Raji (cell line): ENCODE results near the gene MRPL50.
"Not testable (repeated sequence)": the region's sequence is repeated elsewhere in the genome, so short reads cannot be mapped to it uniquely, and the experiment has no call there.

Experiments used
- POLR2A ChIP-seq: IDR thresholded peaks from 2 replicates; pipeline ENCODE4 v1.6.1; 2011; ENCODE audit warnings: low read depth, low read length, control low read depth; ENCODE audit not compliant: insufficient read depth

Gene MRPL50

GRCh38 chr9:101397746-101398067, 711 bp downstream of the MRPL50 start:
- TF ChIP-seq POLR2A, result no peak

- TF ChIP-seq POLR2A, result no peak
Measured at GRCh38 chr9:101394687-101395086, 3.7 kb downstream of the MRPL50 start.

DNA sequence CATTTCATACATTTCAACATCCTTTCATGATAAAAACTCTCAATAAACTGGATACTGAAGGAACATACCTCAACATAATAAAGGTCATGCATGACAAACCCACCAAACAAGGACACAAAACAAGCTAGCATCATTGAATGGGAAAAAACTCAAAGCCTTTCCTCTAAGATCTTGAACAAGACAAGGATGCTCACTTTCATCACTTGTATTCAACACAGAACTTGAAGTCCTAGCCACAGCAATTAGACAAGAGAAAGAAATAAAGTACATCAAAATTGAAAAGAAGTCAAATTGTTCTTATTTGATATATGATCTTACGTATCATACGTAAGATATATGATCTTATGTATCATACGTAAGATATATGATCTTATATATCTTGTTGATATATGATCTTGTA, 5.3 kb downstream of the MRPL50 start:
- no peak for TF ChIP-seq POLR2A

DNA sequence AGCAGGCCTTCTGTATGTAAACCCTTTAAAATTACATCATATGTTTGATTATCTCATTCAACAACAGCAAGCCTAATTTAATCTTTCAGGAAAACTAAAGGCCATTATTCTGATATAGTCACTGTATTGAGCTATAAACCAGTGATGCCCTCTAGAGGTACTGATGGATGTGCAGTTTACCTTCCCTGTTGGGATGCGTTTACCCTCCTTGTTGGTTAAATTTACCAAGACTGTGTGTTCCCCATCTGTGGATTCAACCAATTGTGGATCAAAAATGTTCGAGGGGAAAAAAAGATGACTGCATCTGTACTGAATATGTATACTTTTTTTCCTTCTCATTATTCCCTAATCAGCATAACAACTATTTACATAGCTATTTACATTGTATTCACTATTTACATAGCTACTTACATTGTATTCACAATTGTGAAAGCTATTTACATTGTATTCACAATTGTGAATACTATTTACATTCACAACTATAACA, 9.9 kb downstream of the MRPL50 start:
- TF ChIP-seq POLR2A, result no peak

- no peak for TF ChIP-seq POLR2A
Measured at GRCh38 chr9:101387871-101388506, 10.4 kb downstream of the MRPL50 start.

- not testable (repeated sequence) for TF ChIP-seq POLR2A
Measured at GRCh38 chr9:101384873-101385536, 13.4 kb downstream of the MRPL50 start, which contains the start of gene BAAT. BAAT (minus strand) TSS chr9:101385006; CDS start chr9:101371404, 13,602 bp downstream.

DNA sequence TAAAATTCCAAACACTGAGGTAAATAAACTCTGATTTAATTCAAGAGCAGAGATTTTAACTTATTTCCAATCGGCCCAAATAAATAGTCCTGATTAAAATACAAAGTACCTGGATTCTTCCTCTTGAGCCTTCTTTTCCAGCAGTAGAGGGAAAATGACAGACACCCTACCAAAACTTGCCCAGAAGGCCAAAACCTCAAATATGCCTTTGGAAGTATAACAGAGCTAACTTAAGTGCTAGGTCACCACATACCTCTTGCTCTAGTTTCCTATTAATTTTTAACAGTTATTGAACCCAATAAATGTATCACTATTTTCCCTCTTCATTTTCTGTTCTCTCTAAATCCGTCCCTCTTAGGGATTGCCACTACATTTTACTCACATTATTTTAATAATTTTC, 15.1 kb downstream of the MRPL50 start:
- TF ChIP-seq POLR2A, result no peak

GRCh38 chr9:101381833-101382342, 16.5 kb downstream of the MRPL50 start:
- TF ChIP-seq POLR2A, result no peak

GRCh38 chr9:101381118-101381517, 17.3 kb downstream of the MRPL50 start:
- no peak for TF ChIP-seq POLR2A

DNA sequence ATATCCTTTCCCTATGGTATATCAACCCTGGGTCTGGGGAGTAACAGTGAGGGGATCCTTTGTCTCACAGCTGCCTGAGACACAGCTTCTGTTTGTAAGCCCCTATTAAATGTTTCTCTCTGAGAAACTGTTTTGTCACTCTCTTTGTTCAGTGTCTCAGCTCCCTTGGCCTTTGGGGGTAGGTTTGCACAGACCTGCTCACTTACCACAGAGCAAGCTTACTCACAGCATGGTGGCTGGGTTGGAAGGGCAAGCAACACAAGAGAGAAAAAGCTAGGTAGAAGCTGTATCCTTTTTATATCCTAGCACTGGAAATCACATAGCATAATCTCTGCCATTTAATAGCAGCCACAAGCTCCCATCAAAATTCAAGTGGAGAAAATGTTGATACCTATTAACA, 18.1 kb downstream of the MRPL50 start:
- TF ChIP-seq POLR2A, result no peak

DNA sequence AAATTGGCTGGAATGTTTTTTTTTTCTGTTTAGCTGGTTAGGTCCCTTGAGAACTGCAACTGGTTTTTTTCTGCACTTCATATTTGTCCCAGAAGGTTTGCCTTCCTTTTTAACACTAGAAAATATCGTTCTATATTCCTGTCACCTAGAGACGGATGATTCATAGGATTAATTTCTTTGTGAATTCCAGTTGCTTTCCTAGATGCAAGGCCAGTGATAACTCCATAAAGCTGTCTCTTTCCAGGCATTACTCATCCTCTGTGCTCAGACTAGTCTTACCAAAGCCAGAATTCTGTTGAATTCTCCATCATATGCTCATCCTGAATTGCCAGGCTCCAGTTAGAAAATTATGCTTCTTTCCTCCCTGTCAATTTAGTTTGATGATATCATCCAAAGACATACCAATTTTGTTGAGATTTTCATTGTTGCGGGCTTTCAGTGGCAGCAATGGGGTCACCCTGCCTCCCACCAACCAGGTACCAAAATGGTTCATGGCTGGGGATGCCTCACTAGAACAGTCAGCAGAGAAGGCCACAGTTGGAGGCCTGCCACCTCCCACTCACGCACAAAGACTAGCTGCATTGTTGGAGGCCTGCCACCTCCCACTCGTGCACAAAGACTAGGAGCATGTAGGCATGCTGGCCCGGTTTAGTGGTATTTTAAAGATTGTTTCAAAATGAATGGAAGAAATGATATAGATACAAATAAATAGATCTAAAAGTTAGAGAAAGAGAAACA, 22.1 kb downstream of the MRPL50 start:
- TF ChIP-seq POLR2A, result no peak

DNA sequence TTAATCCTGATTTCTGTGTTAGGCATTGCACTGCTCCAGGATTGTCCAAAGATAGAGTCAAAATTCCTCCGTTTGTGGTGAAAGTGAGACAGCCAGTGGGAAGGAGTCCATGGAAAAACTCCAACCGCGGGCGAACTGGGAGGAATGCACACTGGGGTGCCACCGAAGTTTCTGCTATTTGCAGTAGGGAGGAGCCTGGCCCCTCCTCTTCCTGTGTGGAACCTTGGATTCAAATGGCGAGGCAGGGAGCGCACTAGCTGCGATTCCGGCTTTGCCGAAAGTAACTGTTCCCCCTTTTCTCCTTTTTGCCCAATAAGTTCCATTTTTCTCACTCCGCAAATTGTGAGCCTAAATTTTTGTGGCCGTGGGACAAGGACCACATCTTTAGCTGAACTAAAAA, 22.9 kb downstream of the MRPL50 start:
- TF ChIP-seq POLR2A, result no peak

- no peak for TF ChIP-seq POLR2A
Measured at GRCh38 chr9:101372327-101373118, 25.9 kb downstream of the MRPL50 start.

DNA sequence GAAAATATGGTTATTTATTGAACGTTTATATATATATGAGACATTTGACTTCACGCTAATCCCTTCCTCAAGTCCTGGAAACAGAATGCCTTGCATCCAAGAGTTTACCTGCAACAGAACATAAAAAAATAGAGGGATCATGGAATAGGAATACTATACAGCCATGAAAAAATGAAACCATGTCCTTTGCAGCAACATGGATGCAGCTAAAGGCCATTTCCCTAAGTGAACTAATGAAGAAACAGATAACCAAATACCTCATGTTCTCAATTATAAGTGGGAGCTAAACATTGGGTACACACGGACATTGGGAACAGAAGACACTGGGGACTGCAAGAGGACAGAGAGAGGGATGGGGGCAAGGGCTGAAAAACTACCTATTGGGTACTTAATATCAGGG, 26.6 kb downstream of the MRPL50 start:
- no peak for TF ChIP-seq POLR2A
